SKM-1 treated with dmso at 0.1 percent for 144 hours (cell line): Measurements from ENCODE around the gene SERPINF2.
"Not testable (repeated sequence)": the region's sequence is repeated elsewhere in the genome, so short reads cannot be mapped to it uniquely, and the experiment has no call there.

Source experiments
- DNase-seq: peaks from one replicate; lab custom pipeline; 2025; ENCODE audit not compliant: unreplicated experiment; lab: John Stamatoyannopoulos, UW

Gene SERPINF2

DNA sequence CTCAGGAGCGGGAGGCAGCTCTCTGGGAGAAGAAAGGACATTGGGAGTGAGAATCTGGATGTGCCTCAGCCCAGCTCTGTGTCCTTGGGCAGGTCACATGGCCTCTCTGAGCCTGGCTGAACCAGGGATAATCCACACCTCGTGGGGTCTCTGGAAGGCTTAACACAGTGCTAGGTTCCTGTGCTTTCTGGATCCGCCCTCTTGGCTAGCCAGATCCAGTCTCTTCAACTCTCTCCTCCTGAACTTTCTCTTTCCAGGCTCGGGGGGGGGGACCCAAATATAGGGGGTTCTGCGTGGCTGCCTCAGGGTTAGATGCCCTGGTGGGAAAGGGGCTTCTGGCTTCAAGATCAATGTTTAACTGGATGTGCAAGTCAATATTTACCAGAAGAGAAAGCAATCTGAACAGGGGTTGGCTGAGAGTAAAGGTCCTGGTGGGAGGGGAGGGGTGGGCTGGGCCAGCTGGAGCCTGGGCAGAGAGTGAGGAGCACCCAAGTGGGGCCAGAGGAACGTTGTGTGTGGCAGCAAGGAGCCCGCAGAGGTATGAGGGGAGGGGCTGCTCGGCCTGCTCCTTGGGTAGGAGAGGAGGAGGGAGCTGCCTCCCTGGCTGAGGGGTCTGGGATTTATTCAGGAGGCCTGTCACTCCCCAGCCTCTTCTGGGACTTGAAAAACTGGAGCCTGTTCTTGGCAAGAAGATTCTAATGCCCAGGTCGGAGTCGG is at the start of gene SERPINF2:
Gene SERPINF2 (plus strand): TSS at position 501 of the 717 bp plus-strand sequence. CDS start 2,125 bp downstream, outside the sequence.
- no peak for DNase-seq

DNA sequence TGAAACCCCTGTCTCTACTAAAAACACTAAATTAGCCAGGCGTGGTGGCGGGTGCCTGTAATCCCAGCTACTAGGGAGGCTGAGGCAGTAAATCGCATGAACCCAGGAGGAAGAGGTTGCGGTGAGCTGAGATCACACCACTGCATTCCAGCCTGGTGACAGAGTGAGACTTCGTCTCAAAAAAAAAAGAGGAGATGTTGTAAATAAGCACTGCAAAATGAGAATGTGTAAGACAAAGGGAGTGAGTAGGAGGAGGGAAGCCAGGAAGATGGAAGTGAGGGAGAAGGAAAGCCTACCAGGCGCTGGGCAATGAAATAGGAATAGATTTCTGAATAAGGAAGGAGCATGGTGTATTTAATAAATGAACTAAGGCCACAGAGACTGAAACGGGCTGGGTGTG is 49.3 kb upstream of the SERPINF2 start:
- DNase-seq = no peak

DNA sequence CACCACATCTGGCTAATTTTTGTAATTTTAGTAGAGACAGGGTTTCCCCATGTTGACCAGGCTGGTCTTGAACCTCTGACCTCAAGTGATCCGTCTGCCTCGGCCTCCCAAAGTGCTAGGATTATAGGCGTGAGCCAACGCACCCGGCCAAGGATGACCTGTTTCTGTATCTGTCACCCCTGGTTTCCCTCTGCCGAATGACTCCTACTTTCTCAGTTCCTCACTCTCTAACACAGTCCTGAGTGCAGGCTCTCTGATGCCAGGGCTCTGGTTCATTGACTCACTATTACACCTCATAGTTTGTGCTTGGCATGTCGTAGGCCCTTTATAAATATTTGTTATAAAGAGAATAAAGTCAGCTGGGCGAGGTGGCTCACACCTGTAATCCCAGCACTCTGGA is 47.3 kb upstream of the SERPINF2 start:
- DNase-seq = no peak

DNA sequence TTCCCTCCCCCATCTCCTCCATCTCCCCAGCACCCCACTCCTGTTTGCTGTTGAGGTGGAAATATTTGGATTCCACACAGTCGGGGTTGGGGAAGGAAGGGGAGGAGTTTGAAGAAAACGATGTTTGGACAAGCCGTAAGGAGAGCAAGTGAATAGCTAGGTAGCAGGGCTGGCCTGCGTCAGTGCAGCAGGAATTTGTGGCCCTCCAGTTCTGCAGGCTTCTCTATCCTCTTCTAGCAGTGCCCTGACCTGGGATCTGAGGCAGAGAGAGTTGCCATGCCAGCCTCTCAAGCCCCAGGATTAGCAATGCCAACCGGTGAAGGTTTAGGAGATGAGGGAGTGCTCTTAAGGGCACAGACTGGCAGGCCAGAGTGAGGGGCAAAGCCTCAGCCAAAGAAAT is 45.0 kb upstream of the SERPINF2 start:
- no peak for DNase-seq

DNA sequence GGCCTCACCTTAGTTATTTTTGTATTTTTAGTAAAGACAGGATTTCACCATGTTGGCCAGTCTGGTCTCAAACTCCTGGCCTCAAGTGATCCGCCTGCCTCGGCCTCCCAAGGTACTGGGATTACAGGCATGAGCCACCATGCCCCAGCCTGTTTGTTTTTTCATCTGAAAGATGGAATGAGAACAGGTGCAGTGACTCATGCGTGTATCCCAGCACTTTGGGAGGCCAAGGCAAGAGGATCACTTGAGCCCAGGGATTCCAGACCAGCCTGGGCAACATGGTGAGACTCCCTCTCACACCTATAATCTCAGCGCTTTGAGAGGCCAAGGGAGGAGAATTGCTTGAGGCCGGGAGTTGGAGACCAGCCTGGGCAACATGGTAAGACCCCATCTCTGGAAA is 42.8 kb upstream of the SERPINF2 start:
- DNase-seq = not testable (repeated sequence)

DNA sequence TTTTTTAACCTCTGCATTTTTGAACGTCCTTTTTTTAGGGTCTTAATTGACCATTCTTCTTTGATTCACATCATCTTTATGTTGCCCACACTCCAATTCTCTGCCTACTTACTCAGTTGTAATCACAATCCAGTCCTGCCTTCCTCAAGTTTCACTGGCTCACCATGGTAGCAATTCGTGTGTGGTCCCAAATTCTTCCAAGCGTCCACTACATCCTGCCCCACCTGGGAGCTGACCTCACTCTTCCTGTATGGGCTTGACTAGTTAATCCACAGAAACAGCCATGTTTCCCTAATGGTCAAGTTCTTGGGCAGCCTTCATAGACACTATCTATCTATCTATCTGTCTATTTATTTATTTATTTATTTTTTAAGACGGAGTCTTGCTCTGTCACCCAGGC is 39.6 kb upstream of the SERPINF2 start:
- no peak for DNase-seq

DNA sequence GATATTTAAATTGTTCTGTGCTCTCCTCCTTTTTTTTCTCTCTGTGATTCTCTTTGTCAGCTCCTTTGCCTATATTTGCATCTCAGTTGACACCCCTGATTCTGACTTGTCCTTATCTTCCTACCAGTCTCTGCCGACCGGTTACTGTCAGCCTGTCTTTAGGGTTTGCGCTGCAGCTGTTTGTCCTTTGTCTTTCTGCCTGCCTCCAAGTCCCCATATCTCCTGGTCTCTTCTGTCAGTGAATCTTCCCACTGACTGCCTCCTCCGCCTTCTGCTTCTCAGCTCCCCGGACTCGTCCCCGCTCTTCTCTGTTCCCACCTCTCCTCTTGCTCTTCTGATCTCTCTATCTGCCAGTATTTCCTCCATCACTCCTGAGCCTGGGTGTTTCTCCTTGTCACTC is 37.7 kb upstream of the SERPINF2 start:
- no peak for DNase-seq

DNA sequence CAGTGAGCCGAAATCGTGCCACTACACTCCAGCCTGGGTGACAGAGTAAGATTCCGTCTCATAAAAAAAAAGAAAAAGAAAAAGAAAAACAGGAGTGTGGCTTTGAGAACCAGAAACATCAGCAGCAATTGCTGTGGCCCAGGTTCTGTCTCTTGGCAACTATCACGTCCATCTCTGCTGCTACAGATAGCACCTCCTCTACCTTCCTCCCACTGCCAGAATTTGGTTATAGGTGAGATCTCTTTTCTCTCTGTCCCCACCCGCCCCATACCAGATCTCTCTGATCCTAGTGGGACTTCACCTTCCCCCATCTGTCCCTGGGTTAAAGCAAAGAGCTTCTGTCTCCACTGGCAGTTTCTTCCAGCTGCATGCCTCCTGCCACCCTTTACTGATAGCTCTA is 35.6 kb upstream of the SERPINF2 start:
- no peak for DNase-seq

DNA sequence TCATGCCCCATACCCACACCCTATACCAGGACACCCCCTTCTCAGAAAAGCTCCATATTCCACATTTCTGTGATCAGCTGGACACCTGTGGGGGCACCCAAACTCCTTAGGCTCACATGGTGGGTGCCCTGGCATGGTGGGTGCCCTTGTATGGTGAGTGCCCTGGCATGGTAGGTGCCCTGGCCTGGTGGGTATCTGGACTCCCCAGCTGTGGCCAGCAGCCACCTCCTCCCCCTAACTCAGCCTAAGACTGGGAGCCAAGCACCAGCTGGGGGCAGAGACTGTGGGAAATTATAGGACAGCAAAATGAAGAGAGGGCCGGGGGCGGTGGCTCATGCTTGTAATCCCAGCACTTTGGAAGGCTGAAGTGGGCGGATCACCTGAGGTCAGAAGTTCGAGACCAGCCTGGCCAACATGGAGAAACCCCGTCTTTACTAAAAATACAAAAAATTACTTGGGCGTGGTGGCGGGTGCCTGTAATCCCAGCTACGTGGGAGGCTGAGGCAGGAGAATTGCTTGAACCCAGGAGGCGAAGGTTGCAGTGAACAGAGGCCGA is 33.8 kb upstream of the SERPINF2 start:
- DNase-seq = not testable (repeated sequence)

DNA sequence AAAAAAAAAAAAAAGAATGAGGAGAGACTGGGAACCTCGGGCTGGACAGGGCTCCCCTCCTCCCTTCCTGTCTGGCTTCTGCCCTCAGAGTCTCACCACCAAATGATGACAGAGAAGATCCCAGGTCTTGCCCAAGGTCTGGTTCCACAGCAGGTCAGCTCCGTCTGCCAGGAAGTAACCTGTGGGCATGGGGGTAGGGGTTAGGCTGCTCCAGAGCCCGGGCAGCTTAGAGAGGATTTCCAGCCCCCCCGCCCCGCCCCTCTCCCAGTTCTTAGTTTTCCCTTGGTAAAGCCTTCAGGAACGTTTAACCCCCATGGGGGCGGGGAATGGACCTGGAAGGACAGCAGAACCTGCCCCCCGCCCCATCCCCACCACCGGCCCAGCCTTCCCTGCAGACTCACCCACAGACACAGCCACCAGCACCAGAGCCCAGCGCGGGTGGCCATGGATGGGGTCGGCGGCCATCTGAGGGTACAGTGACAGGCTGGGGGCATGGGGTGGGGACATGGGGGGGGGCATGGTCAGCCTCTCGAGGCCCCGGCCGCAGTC is 33.2 kb upstream of the SERPINF2 start:
- no peak for DNase-seq

DNA sequence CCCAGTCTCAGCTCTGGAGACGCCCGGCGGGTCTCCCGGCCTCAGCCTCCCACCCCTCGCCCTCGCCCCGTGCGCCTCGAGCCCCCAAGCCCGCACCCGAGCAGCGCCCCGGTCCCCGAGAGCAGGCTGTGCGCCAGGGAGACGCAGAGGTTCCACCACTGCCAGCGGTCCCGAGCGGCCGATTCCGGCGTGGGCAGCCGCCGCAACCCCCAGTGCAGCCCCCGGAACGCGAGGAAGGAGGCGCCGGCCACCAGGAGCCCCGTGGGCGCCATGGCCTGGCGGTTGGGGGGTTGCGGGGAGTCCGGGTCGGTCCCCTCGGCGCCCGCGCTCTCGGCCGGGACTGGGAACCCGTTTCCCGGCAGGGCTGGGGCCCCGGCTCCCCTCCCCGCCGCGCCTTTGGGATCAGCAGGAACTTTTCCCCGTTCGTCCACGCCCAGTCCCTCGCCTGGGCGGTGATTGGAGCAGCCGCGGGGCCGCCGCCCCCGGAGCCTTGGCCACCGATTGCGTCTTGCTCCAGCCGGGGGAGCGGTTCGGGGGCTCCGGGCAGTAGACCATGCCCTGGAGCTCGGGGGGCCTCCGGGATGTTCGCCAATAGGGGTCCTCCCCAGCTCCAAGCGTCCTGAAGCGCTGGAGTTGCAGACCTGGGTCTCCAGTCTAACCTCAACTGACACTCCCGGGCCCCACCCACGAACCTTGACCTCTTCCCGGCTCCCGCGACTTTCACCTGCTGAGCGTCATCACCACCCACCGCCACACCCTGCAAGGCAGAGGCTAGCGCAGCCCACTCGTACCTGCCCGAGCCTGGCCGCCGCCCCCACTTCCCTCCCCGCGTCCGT is 32.5 kb upstream of the SERPINF2 start, which contains the start of gene TLCD2:
Gene TLCD2 (minus strand): TSS at position 407 of the 836 bp plus-strand sequence. CDS start 135 bp downstream, at position 272.
- DNase-seq = no peak

DNA sequence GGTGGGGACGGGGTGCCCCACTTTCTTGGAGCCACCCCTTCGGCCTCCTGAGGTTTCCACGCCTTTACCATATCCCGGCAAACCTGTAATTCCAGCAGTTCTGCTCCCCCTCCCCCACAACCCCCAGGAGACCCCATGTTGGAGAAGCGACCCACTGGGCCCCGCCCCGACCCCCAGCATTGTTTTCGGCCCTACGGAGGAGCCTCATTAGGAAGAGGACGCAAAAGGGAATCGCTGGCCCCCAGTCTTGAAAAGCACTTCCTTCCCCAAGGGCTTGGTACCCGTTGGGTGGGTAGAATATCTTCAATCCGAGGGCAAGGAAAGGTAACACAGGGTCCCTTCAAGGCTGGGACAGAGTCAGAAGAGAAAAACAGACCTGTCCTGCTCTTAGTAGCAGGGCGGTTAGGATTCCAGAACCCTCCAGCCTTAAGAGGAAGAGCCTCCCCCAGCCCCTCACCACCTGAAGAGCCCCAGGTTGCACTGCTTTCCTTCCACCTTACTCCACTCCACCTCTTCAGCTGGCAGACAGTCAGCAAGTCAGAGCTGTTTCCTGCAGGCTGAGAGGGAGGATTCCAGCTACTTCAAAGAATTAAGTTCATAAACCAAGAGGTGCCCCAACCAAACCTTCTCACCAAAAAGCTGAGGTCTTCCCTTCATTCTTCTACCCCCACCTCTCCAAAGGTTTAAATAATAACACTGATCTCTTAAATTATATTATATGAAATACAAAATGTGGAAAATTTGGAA is 31.7 kb upstream of the SERPINF2 start:
- no peak for DNase-seq

DNA sequence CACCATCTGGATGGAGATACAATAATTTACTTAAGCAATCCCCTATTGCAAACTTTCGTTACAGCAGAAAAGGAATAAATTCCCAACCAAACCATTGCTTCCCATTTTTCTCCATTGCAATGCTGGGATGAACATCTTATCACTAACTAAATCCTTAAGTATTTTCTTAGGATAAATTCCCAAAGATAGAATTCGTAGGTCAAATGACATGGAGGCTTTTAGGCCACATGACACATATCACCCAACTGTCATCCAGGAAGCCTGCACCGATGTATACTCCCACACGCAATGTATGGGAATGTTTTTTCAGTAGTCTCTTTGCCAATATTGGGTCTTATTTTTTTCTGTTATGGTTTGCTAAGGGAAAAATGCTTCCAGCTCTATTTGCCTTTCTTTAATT is 30.9 kb upstream of the SERPINF2 start:
- no peak for DNase-seq

DNA sequence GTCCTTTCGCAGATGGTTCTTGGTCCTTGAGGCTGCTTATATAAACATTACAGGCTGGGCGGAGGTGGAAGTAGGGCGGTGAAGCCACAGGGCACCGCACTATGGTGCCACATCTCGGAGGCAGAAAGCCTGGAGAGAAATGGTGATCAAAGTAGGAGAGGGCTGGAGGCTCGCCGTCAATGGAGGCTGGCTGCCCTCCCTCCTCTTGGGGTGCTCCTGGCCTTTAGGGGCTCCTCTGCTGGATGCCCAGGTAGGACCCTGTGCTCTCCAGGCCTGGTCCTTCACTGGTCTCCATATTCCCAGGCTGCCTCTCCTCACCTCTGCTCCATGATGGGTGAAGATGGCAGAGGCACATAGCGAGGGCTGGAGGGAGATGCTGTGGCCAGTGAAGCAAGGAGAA is 30.4 kb upstream of the SERPINF2 start:
- DNase-seq = no peak

DNA sequence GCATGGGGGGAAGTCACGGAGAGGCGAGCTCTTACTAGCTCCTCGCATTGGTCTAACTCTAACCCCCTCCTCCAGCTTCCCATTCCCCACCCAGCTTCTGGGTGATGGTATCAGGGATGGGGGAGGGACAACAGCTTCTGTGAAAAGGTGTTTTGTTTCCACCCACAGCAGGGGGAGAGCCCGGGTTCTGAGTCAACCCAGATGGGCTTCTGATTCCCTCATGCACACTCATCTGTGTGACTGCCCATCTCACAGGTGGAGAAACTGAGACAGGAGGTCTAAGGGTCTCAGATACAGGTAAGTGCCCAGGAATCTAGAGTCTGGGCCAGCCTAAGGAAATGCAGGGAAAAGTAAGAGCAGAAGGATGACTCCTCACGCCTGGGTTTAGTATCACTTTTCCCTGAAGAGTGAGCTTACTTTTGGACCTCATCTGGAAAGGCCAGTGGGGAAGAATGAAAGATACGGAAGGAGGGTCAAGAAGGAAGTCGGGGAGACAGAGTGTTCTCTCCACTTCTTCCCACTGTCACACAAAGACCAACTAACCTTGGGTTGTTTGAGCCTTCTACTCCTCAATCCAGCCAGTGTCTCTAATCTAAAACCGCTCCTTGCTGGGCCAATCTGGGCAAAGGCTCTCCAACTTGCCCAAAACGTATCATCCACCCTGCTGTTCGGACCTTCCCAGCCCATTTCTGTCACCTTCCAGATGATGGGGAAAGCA is 29.4 kb upstream of the SERPINF2 start:
- no peak for DNase-seq

DNA sequence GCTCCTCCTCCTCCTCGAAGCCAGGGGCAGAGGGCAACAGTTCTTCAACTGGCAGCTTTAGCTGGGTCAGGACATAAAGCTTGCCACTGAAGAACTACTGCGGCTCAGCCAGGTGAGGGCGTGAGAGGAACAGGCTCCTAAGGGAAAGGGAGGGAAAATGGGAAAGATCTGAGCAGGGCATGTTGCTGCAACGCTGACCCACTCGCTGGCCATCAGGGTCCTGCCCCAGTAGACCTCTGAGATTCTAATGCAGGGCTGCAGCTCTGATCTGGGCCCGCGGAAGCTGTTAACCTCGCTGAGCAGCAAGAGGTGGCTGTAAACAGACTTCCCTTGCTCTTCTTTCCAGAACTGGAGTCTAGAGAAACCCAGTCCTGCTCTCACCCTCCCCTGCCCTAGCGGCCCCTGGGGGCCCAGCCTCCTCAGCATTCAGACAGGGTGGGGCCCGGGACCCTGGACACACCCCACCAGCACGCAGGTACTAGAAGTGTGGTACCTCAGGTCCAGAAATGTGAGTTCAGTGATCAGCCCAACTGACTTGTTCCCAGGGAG is 28.7 kb upstream of the SERPINF2 start:
- DNase-seq = no peak

DNA sequence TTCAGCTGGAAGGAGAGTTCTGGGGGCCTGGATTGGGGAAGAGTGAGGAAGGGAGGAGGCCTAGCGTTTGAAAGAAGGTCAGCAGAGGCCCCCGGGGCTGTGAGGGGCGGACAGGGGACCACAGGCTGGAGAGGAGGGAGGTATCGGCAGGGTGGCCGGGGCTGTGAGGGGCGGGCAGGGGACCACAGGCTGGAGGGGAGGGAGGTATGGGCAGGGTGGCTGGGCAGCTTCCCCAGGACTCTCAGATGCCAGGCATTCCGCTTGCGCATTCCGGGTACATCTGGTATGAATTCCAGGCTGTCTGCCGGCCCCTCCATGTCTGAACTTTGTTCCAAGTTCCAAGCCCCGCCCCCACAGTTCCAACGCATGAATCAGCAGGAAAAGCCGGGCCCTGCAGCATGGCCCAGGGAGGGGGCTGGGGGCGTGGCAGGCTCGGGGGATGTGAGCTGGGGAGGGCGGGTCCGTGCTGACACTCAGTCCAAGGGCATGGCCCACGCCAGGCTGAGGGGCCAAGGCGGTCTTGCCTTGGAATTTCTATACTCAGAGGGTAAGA is 28.2 kb upstream of the SERPINF2 start:
- DNase-seq = no peak

DNA sequence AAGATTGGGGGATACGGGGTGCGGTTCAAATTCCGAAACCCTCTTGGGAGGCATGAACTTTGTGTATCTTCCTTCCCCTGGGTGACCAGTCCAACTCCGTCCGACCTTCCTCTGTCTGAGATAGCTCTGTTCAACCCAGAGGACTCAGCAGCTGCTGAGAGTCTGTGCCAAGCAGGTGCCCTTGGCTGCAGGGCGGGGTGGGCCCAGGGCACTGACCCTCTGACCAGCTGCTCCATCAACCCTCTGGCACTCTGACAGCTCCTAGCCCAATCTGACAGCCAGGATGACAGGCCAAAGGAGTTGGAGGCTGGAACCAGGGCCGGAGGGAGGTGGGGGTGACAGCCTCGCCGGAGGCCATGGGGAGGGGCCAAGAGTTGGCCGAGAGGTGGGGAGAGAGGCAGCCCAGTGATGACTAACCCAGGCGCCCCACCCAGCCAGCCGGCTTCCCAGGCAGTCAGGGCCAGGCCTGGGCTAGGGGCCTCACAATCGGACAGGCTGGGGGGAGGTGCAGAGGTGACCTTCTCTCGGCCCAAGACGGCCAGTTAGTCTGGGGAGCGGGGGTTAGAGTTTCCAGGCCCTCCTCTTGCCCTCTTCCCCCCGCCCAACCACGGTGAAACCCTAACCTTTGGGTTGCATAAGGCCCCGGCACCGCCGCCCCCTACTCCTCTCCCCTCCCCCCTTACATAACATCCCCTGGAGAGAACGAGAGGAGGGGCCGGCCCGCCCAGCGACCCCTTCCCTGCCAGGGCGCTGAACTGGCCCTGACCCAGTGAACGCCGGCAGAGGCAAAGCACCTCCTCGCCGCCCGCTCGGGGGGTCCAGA is 27.5 kb upstream of the SERPINF2 start:
- no peak for DNase-seq

DNA sequence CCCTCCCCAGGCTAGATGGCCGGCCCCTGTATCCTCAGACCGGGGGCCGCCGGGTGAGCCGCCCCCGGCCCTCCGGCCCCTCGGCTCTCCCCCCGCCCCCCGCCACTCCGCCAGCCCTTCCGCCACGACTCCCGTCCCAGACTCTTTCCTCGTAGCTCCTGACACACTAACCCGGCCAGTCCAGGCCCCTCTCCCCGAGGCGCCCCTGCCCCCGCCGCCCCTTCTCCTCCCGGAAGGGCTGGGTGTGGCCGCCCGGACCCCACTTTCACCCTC is 26.9 kb upstream of the SERPINF2 start:
- no peak for DNase-seq
